Measurements from ENCODE around the gene IFNA14.
A peak's percentile ranks its signal among the peaks of the same experiment; 100 is the strongest.

DNA sequence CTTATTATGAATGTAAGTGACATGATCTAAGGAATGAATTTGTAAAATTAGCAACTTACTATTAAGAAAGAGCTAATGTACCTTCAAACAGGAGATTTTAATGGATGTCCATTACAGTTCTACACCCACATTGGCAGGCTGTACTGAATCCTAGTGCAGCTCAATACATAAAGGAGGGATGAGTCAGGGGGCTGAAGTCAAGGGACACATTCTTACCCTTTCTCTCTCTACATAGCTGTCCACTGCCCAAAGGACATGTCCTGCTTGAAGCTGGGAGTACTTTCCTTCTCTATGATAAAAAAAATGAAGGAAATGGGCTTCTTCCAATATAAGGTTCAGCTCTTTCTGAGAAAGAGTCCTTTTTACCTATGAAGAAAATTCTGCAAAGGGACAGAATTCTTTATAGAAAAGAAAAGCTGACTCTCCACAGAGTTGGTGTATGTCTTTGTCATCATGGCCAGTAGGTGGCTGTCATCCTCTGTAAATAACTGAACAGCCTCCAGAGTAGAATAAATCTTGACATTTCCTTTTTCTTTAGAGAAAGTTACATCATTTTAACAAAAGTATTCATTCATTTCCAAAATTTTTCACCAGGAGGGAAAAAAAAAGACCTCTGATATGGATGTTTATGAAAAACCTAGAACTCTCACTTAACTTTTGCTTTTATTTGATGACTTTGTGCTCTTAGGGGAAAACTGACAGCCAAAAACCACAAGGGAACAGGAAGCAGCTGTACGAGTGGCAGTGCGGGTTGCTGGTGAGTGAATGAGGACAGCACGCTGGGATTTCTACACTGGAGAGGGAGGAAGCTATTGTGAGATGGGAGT is 13.1 kb upstream of the IFNA14 start:
- peak; percentile 74 for TF ChIP-seq CTCF (conservative IDR thresholded peaks at IDR 0.05)
- no peak for TF ChIP-seq EZH2 (IDR thresholded peaks at IDR 0.05; ENCODE audit: low read depth)

Measured in PC-9 (cell line).